H1 (cell line): ENCODE measurements around the gene CPED1. TPM values are rescaled to one million over a fixed set of nuclear protein-coding genes. Genes with fewer than 3 reads are reported as not detected.

Source experiments
- CTCF ChIA-PET: fragments of 300-600 bp; sonication (Branson Sonifier 250); formaldehyde crosslinking; loops from one replicate; lab custom pipeline; 2021; ENCODE audit not compliant: partially characterized antibody; lab: Charles Lee
- POLR2A ChIA-PET: fragments of 300-600 bp; sonication (Branson Sonifier 250); formaldehyde crosslinking; loops from one replicate; lab custom pipeline; 2021; ENCODE audit warnings: inconsistent platforms; ENCODE audit not compliant: partially characterized antibody; lab: Charles Lee
- DNase-seq, 2 experiments: peaks; one replicate each; pipeline versions ENCODE4 v3.0.0 to v3.0.0-alpha.2; 2010 to 2022; ENCODE audit warnings: low spot score in 2 of 2, low read depth in 1 of 2, mixed read lengths in 1 of 2
- FAIRE-seq: peaks from 2 replicates; lab custom pipeline; 2011; peaks lifted over from hg19 to GRCh38; lab: Jason Lieb, UNC
- H2AFZ ChIP-seq: 2 replicates; pipeline ENCODE4 v1.8.1; 2012; ENCODE audit warnings: low read length, inconsistent platforms
- H2AK5ac ChIP-seq: 2 replicates; pipeline ENCODE4 v1.6.1; 2013; ENCODE audit warnings: low read depth, low read length
- H2BK120ac ChIP-seq: replicated peaks from 2 replicates; pipeline ENCODE3; 2013; ENCODE audit warnings: low read depth, low read length, inconsistent platforms
- H2BK12ac ChIP-seq: 2 replicates; pipeline ENCODE4 v1.6.1; 2013; ENCODE audit warnings: low read depth, low read length
- H2BK15ac ChIP-seq: 2 replicates; pipeline ENCODE4 v1.6.1; 2013; ENCODE audit warnings: low read length
- H2BK20ac ChIP-seq: 2 replicates; pipeline ENCODE4 v1.6.1; 2013; ENCODE audit warnings: low read length
- H2BK5ac ChIP-seq: 2 replicates; pipeline ENCODE4 v1.6.1; 2013; ENCODE audit warnings: low read depth, low read length
- H3K14ac ChIP-seq: 2 replicates; pipeline ENCODE4 v1.6.1; 2013; ENCODE audit warnings: inconsistent platforms; ENCODE audit not compliant: insufficient read length
- H3K18ac ChIP-seq: 2 replicates; pipeline ENCODE4 v1.6.1; 2013; ENCODE audit warnings: low read length; ENCODE audit errors: extremely low read depth
- H3K23ac ChIP-seq: 2 replicates; pipeline ENCODE4 v1.6.1; 2013; ENCODE audit warnings: inconsistent platforms; ENCODE audit not compliant: insufficient read length
- H3K23me2 ChIP-seq: 2 replicates; pipeline ENCODE4 v1.6.1; 2013; ENCODE audit warnings: low read depth, low read length
- H3K27ac ChIP-seq: 2 replicates; pipeline ENCODE4 v1.6.1; 2011; ENCODE audit warnings: low read depth, low read length, inconsistent platforms
- H3K27me3 ChIP-seq, 4 experiments: replicated peaks in 1 of 4; 1 replicate in 1 of 4; 2 replicates in 3 of 4; pipeline versions ENCODE4 v1.6.1 to v1.8.1; 2011 to 2013; ENCODE audit warnings: low read length in 3 of 4, mild to moderate bottlenecking in 3 of 4, inconsistent platforms in 2 of 4, mixed read lengths in 2 of 4, moderate library complexity in 1 of 4; ENCODE audit not compliant: control insufficient read depth in 3 of 4, insufficient read depth in 3 of 4; ENCODE audit errors: extremely low read depth in 1 of 4
- H3K36me3 ChIP-seq, 4 experiments: 2 replicates each; pipeline versions ENCODE4 v1.6.1 to v1.8.1; 2011 to 2013; ENCODE audit warnings: mild to moderate bottlenecking in 4 of 4, low read length in 3 of 4, moderate library complexity in 2 of 4, control low read depth in 1 of 4, inconsistent platforms in 1 of 4; ENCODE audit not compliant: insufficient read depth in 4 of 4, control insufficient read depth in 2 of 4
- H3K4ac ChIP-seq: replicated peaks from 2 replicates; pipeline ENCODE3; 2013; ENCODE audit warnings: low read length, low read depth, mixed read lengths, inconsistent platforms; ENCODE audit not compliant: insufficient read length
- H3K4me1 ChIP-seq, 4 experiments: replicated peaks in 1 of 4; 1 replicate in 1 of 4; 2 replicates in 3 of 4; pipeline versions ENCODE4 v1.6.1 to v1.8.1; 2011 to 2013; ENCODE audit warnings: low read length in 3 of 4, inconsistent platforms in 2 of 4, mixed read lengths in 1 of 4; ENCODE audit not compliant: insufficient read depth in 4 of 4, control insufficient read depth in 3 of 4
- H3K4me2 ChIP-seq, 2 experiments: 2 replicates each; pipeline versions ENCODE4 v1.6.1 to v1.8.1; 2011 to 2013; ENCODE audit warnings: low read depth in 2 of 2, low read length in 2 of 2, control low read depth in 1 of 2, inconsistent platforms in 1 of 2, mild to moderate bottlenecking in 1 of 2; ENCODE audit not compliant: insufficient read depth in 1 of 2
- H3K4me3 ChIP-seq, 4 experiments: fragments of 200-600, 300-600 bp in 1 of 4; sonication (generic), shearing (Covaris generic), sonication (Bioruptor Twin) in 1 of 4; 2 replicates each; pipeline versions ENCODE4 v1.5.1 to v1.8.1; 2011 to 2016; ENCODE audit warnings: low read length in 4 of 4, low read depth in 3 of 4, control low read depth in 2 of 4, inconsistent platforms in 2 of 4, mild to moderate bottlenecking in 2 of 4, mixed read lengths in 1 of 4, moderate library complexity in 1 of 4; ENCODE audit not compliant: insufficient read depth in 2 of 4; ENCODE audit errors: extremely low read depth in 1 of 4
- H3K56ac ChIP-seq: replicated peaks from 2 replicates; pipeline ENCODE3; 2013; ENCODE audit warnings: low read depth, mild to moderate bottlenecking, mixed read lengths, low read length, inconsistent platforms; ENCODE audit not compliant: insufficient read length
- H3K79me1 ChIP-seq: 2 replicates; pipeline ENCODE4 v1.6.1; 2013; ENCODE audit warnings: low read depth, low read length, control low read depth
- H3K79me2 ChIP-seq, 2 experiments: 2 replicates each; pipeline versions ENCODE4 v1.6.1 to v1.8.1; 2012 to 2013; ENCODE audit warnings: low read length in 2 of 2, mild to moderate bottlenecking in 2 of 2, inconsistent platforms in 1 of 2; ENCODE audit not compliant: insufficient read depth in 2 of 2, control insufficient read depth in 1 of 2
- H3K9ac ChIP-seq, 4 experiments: replicated peaks in 1 of 4; 1 replicate in 1 of 4; 2 replicates in 3 of 4; pipeline versions ENCODE4 v1.6.1 to v1.8.1; 2011 to 2013; ENCODE audit warnings: low read depth in 3 of 4, low read length in 3 of 4, control low read depth in 2 of 4, mild to moderate bottlenecking in 2 of 4, moderate library complexity in 2 of 4, inconsistent platforms in 1 of 4; ENCODE audit errors: extremely low read depth in 1 of 4
- H3K9me3 ChIP-seq, 2 experiments: 2 replicates each; pipeline versions ENCODE4 v1.6.1 to v1.8.1; 2012 to 2013; ENCODE audit warnings: mild to moderate bottlenecking in 2 of 2, moderate library complexity in 2 of 2, control low read depth in 1 of 2, inconsistent platforms in 1 of 2, low read depth in 1 of 2, low read length in 1 of 2, mixed read lengths in 1 of 2; ENCODE audit not compliant: insufficient read depth in 2 of 2
- H4K20me1 ChIP-seq, 2 experiments: replicated peaks in 1 of 2; 2 replicates each; pipeline versions ENCODE3 to v1.8.1; 2011 to 2013; ENCODE audit warnings: inconsistent platforms in 2 of 2, low read length in 2 of 2, mild to moderate bottlenecking in 1 of 2; ENCODE audit not compliant: insufficient read depth in 2 of 2, control insufficient read depth in 1 of 2
- H4K5ac ChIP-seq: 2 replicates; pipeline ENCODE4 v1.6.1; 2013; ENCODE audit warnings: low read length, low read depth, mixed read lengths, inconsistent platforms; ENCODE audit not compliant: insufficient read length
- H4K8ac ChIP-seq: 2 replicates; pipeline ENCODE4 v1.8.0; 2013; ENCODE audit warnings: mild to moderate bottlenecking, moderate library complexity, low read length, inconsistent platforms; ENCODE audit not compliant: insufficient read depth; ENCODE audit errors: extremely low read depth
- H4K91ac ChIP-seq: replicated peaks from 2 replicates; pipeline ENCODE3; 2013; ENCODE audit warnings: low read length, mixed read lengths, inconsistent platforms; ENCODE audit not compliant: insufficient read length
- CTCF ChIP-seq, 3 experiments: IDR thresholded peaks; 1 replicate in 2 of 3; 2 replicates in 1 of 3; pipeline versions ENCODE4 v1.5.1 to v1.6.1; 2011; ENCODE audit warnings: low read length in 3 of 3, mild to moderate bottlenecking in 3 of 3, inconsistent platforms in 2 of 3, low read depth in 1 of 3, moderate library complexity in 1 of 3; ENCODE audit not compliant: insufficient read depth in 1 of 3; ENCODE audit errors: control extremely low read depth in 1 of 3
- MAFK ChIP-seq: IDR thresholded peaks from 2 replicates; pipeline ENCODE4 v1.6.1; 2012; ENCODE audit warnings: low read depth, mild to moderate bottlenecking, improper control_type of control experiment, low read length
- RAD21 ChIP-seq, 2 experiments: IDR thresholded peaks in 1 of 2; conservative IDR thresholded peaks in 1 of 2; 2 replicates each; pipeline ENCODE4 v1.6.1; 2011; ENCODE audit warnings: low read depth in 2 of 2, low read length in 2 of 2, improper control_type of control experiment in 1 of 2, inconsistent platforms in 1 of 2, mild to moderate bottlenecking in 1 of 2, moderate library complexity in 1 of 2
- YY1 ChIP-seq: IDR thresholded peaks from 2 replicates; pipeline ENCODE4 v1.6.1; 2011; ENCODE audit warnings: low read depth, mild to moderate bottlenecking, low read length
- WGBS, 2 experiments: shearing (Covaris generic) in 1 of 2; methylation state at CpG; one replicate each; pipeline versions ENCODE4 v1.1.6 to v1.1.7; 2013 to 2015; ENCODE audit warnings: low lambda C conversion rate in 2 of 2, mixed read lengths in 2 of 2, inconsistent platforms in 1 of 2, low coverage in 1 of 2, missing lambda C conversion rate in 1 of 2; ENCODE audit not compliant: insufficient replicate concordance in 2 of 2, insufficient coverage in 1 of 2, insufficient read length in 1 of 2; ENCODE audit errors: extremely low coverage in 1 of 2, missing lambda C conversion rate in 1 of 2; 5-methylcytosine and 5-hydroxymethylcytosine counted together
- polyA plus RNA-seq, 7 experiments: library from polyadenylated mRNA; depleted of rRNA in 3 of 7; stranded (reverse) in 5 of 7; unstranded in 2 of 7; fragments of >200 nt in 5 of 7; fragments of 200-250 nt in 2 of 7; gene quantifications; 1 replicate in 5 of 7; 2 replicates in 1 of 7; 4 replicates in 1 of 7; pipeline versions ENCODE4 v1.2.1 to v1.2.3, GENCODE V29; 2011 to 2013; ENCODE audit warnings: missing spikeins in 2 of 7, mixed read lengths in 2 of 7
- total RNA-seq: library from RNA; stranded (reverse); fragmentation: NEBNext Ultra II Directional; extraction: Animal tissue kit (Norgen Biotek cat#: 25700); gene quantifications from 2 replicates; pipeline ENCODE4 v1.2.1, GENCODE V29; 2021

Gene CPED1
- total and polyA plus RNA-seq, 2 of the 8 experiments (the other 6 are each of a cell fraction or from before 2014, with no cell fraction given), result 0.08 to 0.39 TPM

GRCh38 chr7:121107923-121108498, 119.5 kb downstream of the CPED1 start:
- Histone ChIP-seq H3K79me2 (no peaks in the 10 kb centered on the region), H4K91ac (no peak overlapping the region), H2BK12ac (no peak overlapping the region), H2AFZ (no peak overlapping the region), H3K27me3 (no peaks in the 10 kb centered on the region), H2AK5ac (no peak overlapping the region), H3K9me3 (no peaks in the 10 kb centered on the region), H3K9ac (no peak overlapping the region), H2BK120ac (no peak overlapping the region), H3K4me3 (no peak overlapping the region), H2BK15ac (no peak overlapping the region), H3K56ac (no peak overlapping the region), H3K14ac (no peak overlapping the region), H3K23ac (no peak overlapping the region), H4K5ac (no peak overlapping the region), H3K4me2 (no peak overlapping the region), H4K8ac (no peak overlapping the region), H2BK5ac (no peak overlapping the region), H4K20me1 (no peaks in the 10 kb centered on the region), H3K23me2 (no peaks in the 10 kb centered on the region), H3K18ac (no peak overlapping the region), H2BK20ac (no peak overlapping the region), H3K36me3 (no peaks in the 10 kb centered on the region), H3K4ac (no peak overlapping the region), H3K79me1 (no peaks in the 10 kb centered on the region), H3K27ac (no peak overlapping the region), H3K4me1 (peaks cover 0 to 6% (median 2%) of the 10 kb centered on the region in 4 experiments; a peak in 1 of 7 replicates)
- DNase-seq (no peak), FAIRE-seq (peak; percentile 71)
- TF ChIP-seq YY1, result no peak
- TF ChIP-seq CTCF (IDR thresholded peaks at IDR 0.05; ENCODE audit: control extremely low read depth in 1 of 3, insufficient read depth in 1 of 3, low read depth in 1 of 3, low read length in 3 of 3), result peak in 2 of 3 experiments; percentile 48 to 69; a peak in 2 of 4 replicates
- TF ChIP-seq MAFK, result peak; percentile 28; the same call in 1 of the 2 replicates
- TF ChIP-seq RAD21 (IDR thresholded peaks at IDR 0.05 in 1 of 2, conservative IDR thresholded peaks at IDR 0.05 in 1 of 2; ENCODE audit: low read depth in 2 of 2, low read length in 2 of 2), result peak; percentile 78
- ChIA-PET CTCF (interaction anchor here (0.6 to 3.8 kb wide), 24 partner anchors 8 to 315 kb away, joined by 3 to 33 read pairs (median 3); partner anchors contain the start of gene CPED1), POLR2A (interaction anchor here (0.8 to 1.6 kb wide), 2 partner anchors 118 to 121 kb away, joined by 3 to 5 read pairs; no protein-coding TSS in a partner anchor)
- WGBS, 2 experiments, result 0% methylated on average over 1 of the region's 1 CpG; no CpG with 5 or more reads in 1 of the 2 experiments
